Neural cell (in vitro differentiated cells): ENCODE results near the gene COL18A1. TPM values are rescaled to one million over a fixed set of nuclear protein-coding genes. Genes with fewer than 3 reads are reported as not detected.

Experiments
- H2AFZ ChIP-seq: fragments of 200-600, 300-800 bp; sonication (generic), shearing (Covaris generic); 2 replicates; pipeline ENCODE4 v1.6.0; 2014; ENCODE audit warnings: low read depth, mild to moderate bottlenecking, antibody characterized with exemption, low read length, moderate library complexity
- H3F3A ChIP-seq: fragments of 200-600 bp; shearing (Covaris generic); 2 replicates; pipeline ENCODE4 v1.6.1; 2016; ENCODE audit warnings: mild to moderate bottlenecking, moderate library complexity, mixed read lengths, antibody characterized with exemption, low read length; ENCODE audit not compliant: insufficient read depth, poor library complexity, severe bottlenecking
- H3K27ac ChIP-seq: fragments of 200-600, 300-800 bp; sonication (generic), shearing (Covaris generic); 2 replicates; pipeline ENCODE4 v1.5.1; 2014; ENCODE audit warnings: mild to moderate bottlenecking, low read length, moderate library complexity
- H3K27me3 ChIP-seq: fragments of 300-800, 200-600 bp; sonication (generic), shearing (Covaris generic); 2 replicates; pipeline ENCODE4 v1.6.0; 2014; ENCODE audit warnings: mild to moderate bottlenecking, low read depth, low read length, moderate library complexity; ENCODE audit not compliant: insufficient read depth
- H3K36me3 ChIP-seq: fragments of 300-800, 200-600 bp; sonication (generic), shearing (Covaris generic); 2 replicates; pipeline ENCODE4 v1.5.1; 2014; ENCODE audit warnings: mild to moderate bottlenecking, antibody characterized with exemption, low read length, moderate library complexity; ENCODE audit not compliant: insufficient read depth
- H3K4me2 ChIP-seq: fragments of 300-800, 200-600 bp; sonication (generic), shearing (Covaris generic); 2 replicates; pipeline ENCODE4 v1.6.0; 2014; ENCODE audit warnings: mild to moderate bottlenecking, low read length
- H3K4me3 ChIP-seq: fragments of 300-800, 200-600 bp; sonication (generic), shearing (Covaris generic); 2 replicates; pipeline ENCODE4 v1.5.1; 2014; ENCODE audit warnings: mild to moderate bottlenecking, low read length, moderate library complexity
- H3K79me2 ChIP-seq: fragments of 200-600 bp; shearing (Covaris generic); replicated peaks from 2 replicates; pipeline ENCODE4 v1.6.0; 2014; ENCODE audit warnings: mild to moderate bottlenecking, low read length, moderate library complexity; ENCODE audit not compliant: insufficient read depth
- H3K9ac ChIP-seq: fragments of 300-800, 200-600 bp; sonication (generic), shearing (Covaris generic); 2 replicates; pipeline ENCODE4 v1.6.1; 2016; ENCODE audit warnings: mild to moderate bottlenecking, low read length, mixed read lengths
- H3K9me2 ChIP-seq: fragments of 200-600 bp; shearing (Covaris generic); 2 replicates; pipeline ENCODE4 v1.6.1; 2016; ENCODE audit warnings: mild to moderate bottlenecking, low read length, mixed read lengths; ENCODE audit not compliant: insufficient read depth
- H3K9me3 ChIP-seq: fragments of 200-600, 300-800 bp; sonication (generic), shearing (Covaris generic); 2 replicates; pipeline ENCODE4 v1.6.1; 2016; ENCODE audit warnings: mild to moderate bottlenecking, mixed run types, low read length, moderate library complexity, mixed read lengths
- H4K20me1 ChIP-seq: fragments of 200-600 bp; shearing (Covaris generic); 2 replicates; pipeline ENCODE4 v1.6.1; 2016; ENCODE audit warnings: mild to moderate bottlenecking, mixed run types; ENCODE audit not compliant: insufficient read depth
- EP300 ChIP-seq: fragments of 450-650 bp; conservative IDR thresholded peaks from 2 replicates; pipeline ENCODE4 v1.6.1; 2014; ENCODE audit warnings: antibody characterized with exemption, mild to moderate bottlenecking, moderate library complexity; ENCODE audit not compliant: poor library complexity, severe bottlenecking
- EZH2 ChIP-seq: fragments of 200-600, 300-800 bp; shearing (Covaris generic), sonication (generic); IDR thresholded peaks from 2 replicates; pipeline ENCODE4 v1.6.1; 2014; ENCODE audit warnings: antibody characterized with exemption, low read length, borderline replicate concordance, mild to moderate bottlenecking; ENCODE audit not compliant: insufficient read depth, poor library complexity, severe bottlenecking
- MXI1 ChIP-seq: fragments of 450-650 bp; conservative IDR thresholded peaks from 2 replicates; pipeline ENCODE4 v1.6.1; 2014; ENCODE audit warnings: antibody characterized with exemption, mild to moderate bottlenecking; ENCODE audit not compliant: poor library complexity, severe bottlenecking
- POLR2AphosphoS5 ChIP-seq: IDR thresholded peaks from 2 replicates; pipeline ENCODE4 v1.6.1; 2012
- RAD21 ChIP-seq: fragments of 450-650 bp; conservative IDR thresholded peaks from 2 replicates; pipeline ENCODE4 v1.6.1; 2014; ENCODE audit warnings: antibody characterized with exemption, mild to moderate bottlenecking, moderate library complexity
- REST ChIP-seq: IDR thresholded peaks from 2 replicates; pipeline ENCODE4 v1.6.1; 2012; ENCODE audit warnings: borderline replicate concordance
- SMC3 ChIP-seq: fragments of 450-650 bp; conservative IDR thresholded peaks from 2 replicates; pipeline ENCODE4 v1.6.1; 2014; ENCODE audit warnings: antibody characterized with exemption, mild to moderate bottlenecking, moderate library complexity; ENCODE audit not compliant: poor library complexity
- TAF1 ChIP-seq: IDR thresholded peaks from 2 replicates; pipeline ENCODE4 v1.6.1; 2012; ENCODE audit warnings: low read depth
- polyA plus RNA-seq: library from polyadenylated mRNA; depleted of rRNA; stranded (reverse); fragments of >200 nt; gene quantifications from 2 replicates; pipeline ENCODE4 v1.2.3, GENCODE V29; 2014
- TF ChIP-seq, protein P1 (sequence below): fragments of 450-650 bp; IDR thresholded peaks from 2 replicates; pipeline ENCODE4 v1.5.1; 2014; ENCODE audit warnings: antibody characterized with exemption, mild to moderate bottlenecking, moderate library complexity; ENCODE audit not compliant: poor library complexity, severe bottlenecking

Gene COL18A1
- polyA plus RNA-seq, 1 donor from 2014 or later, result 2.5 TPM

- H4K20me1 ChIP-seq, result no peaks in the 10 kb centered on the region
- H3K9me2 ChIP-seq, result no peaks in the 10 kb centered on the region
- no peaks in the 10 kb centered on the region for H3K9me3 ChIP-seq
- TF ChIP-seq SMC3, result no peak
- TF ChIP-seq EP300, result no peak
- TF ChIP-seq, protein P1, sequence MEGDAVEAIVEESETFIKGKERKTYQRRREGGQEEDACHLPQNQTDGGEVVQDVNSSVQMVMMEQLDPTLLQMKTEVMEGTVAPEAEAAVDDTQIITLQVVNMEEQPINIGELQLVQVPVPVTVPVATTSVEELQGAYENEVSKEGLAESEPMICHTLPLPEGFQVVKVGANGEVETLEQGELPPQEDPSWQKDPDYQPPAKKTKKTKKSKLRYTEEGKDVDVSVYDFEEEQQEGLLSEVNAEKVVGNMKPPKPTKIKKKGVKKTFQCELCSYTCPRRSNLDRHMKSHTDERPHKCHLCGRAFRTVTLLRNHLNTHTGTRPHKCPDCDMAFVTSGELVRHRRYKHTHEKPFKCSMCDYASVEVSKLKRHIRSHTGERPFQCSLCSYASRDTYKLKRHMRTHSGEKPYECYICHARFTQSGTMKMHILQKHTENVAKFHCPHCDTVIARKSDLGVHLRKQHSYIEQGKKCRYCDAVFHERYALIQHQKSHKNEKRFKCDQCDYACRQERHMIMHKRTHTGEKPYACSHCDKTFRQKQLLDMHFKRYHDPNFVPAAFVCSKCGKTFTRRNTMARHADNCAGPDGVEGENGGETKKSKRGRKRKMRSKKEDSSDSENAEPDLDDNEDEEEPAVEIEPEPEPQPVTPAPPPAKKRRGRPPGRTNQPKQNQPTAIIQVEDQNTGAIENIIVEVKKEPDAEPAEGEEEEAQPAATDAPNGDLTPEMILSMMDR, result no peak
- no peak for TF ChIP-seq RAD21
- TF ChIP-seq MXI1, result no peak
- TF ChIP-seq TAF1, result no peak
- TF ChIP-seq EZH2, result no peak
- TF ChIP-seq POLR2AphosphoS5, result no peak
- TF ChIP-seq REST, result no peak
- H3K27me3 ChIP-seq, result no peaks in the 10 kb centered on the region
- H2AFZ ChIP-seq, result no peak overlapping the region
- H3K4me3 ChIP-seq, result no peak overlapping the region
- no peak overlapping the region for H3K27ac ChIP-seq
- no peaks in the 10 kb centered on the region for H3F3A ChIP-seq
- no peaks in the 10 kb centered on the region for H3K79me2 ChIP-seq
- no peak overlapping the region for H3K4me2 ChIP-seq
- H3K9ac ChIP-seq, result no peak overlapping the region
- peaks cover 8% of the 10 kb centered on the region for H3K36me3 ChIP-seq
Measured at GRCh38 chr21:45522986-45523385, 118.0 kb downstream of the COL18A1 start.

GRCh38 chr21:45523411-45524101 is 118.6 kb downstream of the COL18A1 start:
- Histone ChIP-seq H3K9me2 (no peaks in the 10 kb centered on the region), H3K4me3 (no peak overlapping the region), H3K36me3 (peaks cover 8% of the 10 kb centered on the region), H4K20me1 (no peaks in the 10 kb centered on the region), H3F3A (no peaks in the 10 kb centered on the region), H3K79me2 (no peaks in the 10 kb centered on the region), H3K27ac (no peak overlapping the region), H2AFZ (no peak overlapping the region), H3K9ac (no peak overlapping the region), H3K4me2 (no peak overlapping the region), H3K27me3 (no peaks in the 10 kb centered on the region), H3K9me3 (no peaks in the 10 kb centered on the region)
- TF ChIP-seq SMC3, result no peak
- no peak for TF ChIP-seq MXI1
- TF ChIP-seq POLR2AphosphoS5, result no peak
- no peak for TF ChIP-seq EZH2
- TF ChIP-seq REST, result no peak
- no peak for TF ChIP-seq RAD21
- TF ChIP-seq EP300, result no peak
- TF ChIP-seq, protein P1, result no peak
- no peak for TF ChIP-seq TAF1
